SK-N-SH treated with all-trans-retinoic acid at 6 μM for 48 hours (cell line): ENCODE data around the gene WDR87.

Experiments used
- RARB ChIP-seq: fragments of 250-450 bp; sonication (Bioruptor Pico); IDR thresholded peaks from 2 replicates; pipeline ENCODE4 v1.8.0; 2021; ENCODE audit warnings: mild to moderate bottlenecking, moderate library complexity
- TOX ChIP-seq: fragments of 250-450 bp; sonication (Bioruptor Pico); IDR thresholded peaks from 2 replicates; pipeline ENCODE4 v1.8.0; 2021; ENCODE audit warnings: mild to moderate bottlenecking, moderate library complexity, borderline replicate concordance
- ZC3H10 ChIP-seq: fragments of 250-450 bp; sonication (Bioruptor Pico); IDR thresholded peaks from 2 replicates; pipeline ENCODE4 v1.5.1; 2021; ENCODE audit warnings: mild to moderate bottlenecking, moderate library complexity
- ZFP30 ChIP-seq: fragments of 450-650 bp; formaldehyde crosslinking; IDR thresholded peaks from 2 replicates; pipeline ENCODE4 v1.5.0; 2022; ENCODE audit warnings: mild to moderate bottlenecking, moderate library complexity
- TF ChIP-seq, protein P1 (sequence below): fragments of 250-450 bp; sonication (Bioruptor Pico); IDR thresholded peaks from 2 replicates; pipeline ENCODE4 v1.8.0; 2020; ENCODE audit warnings: mild to moderate bottlenecking, moderate library complexity, borderline replicate concordance
- TF ChIP-seq, protein P2 (sequence below): fragments of 250-450 bp; sonication (Bioruptor Pico); IDR thresholded peaks from 2 replicates; pipeline ENCODE4 v1.8.0; 2021; ENCODE audit warnings: low read depth, mild to moderate bottlenecking, moderate library complexity, borderline replicate concordance

DNA sequence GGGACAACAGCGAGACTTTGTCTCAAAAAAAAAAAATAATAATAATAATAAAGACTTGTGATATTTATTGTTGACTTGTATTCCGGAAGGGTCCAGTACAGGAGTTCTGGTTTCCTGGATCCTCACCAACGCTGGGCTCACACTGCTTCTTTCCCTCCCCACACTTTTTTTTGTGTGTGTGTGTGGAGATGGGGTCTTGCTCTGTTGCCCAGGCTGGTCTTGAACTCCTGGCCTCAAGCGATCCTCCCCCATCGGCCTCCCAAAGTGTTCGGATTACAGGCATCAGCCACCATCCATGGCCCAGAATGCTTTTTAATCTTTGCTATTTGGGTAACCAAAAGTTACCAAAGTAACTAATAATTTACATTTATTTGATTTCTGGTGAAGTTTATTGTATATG lies 39.7 kb upstream of the WDR87 start:
- TF ChIP-seq RARB (CRISPR knock-in tag) (no peak), ZC3H10 (CRISPR knock-in tag) (no peak), TOX (CRISPR knock-in tag) (no peak), ZFP30 (CRISPR knock-in tag) (no peak)
- TF ChIP-seq, protein P1, sequence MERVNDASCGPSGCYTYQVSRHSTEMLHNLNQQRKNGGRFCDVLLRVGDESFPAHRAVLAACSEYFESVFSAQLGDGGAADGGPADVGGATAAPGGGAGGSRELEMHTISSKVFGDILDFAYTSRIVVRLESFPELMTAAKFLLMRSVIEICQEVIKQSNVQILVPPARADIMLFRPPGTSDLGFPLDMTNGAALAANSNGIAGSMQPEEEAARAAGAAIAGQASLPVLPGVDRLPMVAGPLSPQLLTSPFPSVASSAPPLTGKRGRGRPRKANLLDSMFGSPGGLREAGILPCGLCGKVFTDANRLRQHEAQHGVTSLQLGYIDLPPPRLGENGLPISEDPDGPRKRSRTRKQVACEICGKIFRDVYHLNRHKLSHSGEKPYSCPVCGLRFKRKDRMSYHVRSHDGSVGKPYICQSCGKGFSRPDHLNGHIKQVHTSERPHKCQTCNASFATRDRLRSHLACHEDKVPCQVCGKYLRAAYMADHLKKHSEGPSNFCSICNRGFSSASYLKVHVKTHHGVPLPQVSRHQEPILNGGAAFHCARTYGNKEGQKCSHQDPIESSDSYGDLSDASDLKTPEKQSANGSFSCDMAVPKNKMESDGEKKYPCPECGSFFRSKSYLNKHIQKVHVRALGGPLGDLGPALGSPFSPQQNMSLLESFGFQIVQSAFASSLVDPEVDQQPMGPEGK (CRISPR knock-in tag), result no peak
- TF ChIP-seq, protein P2, sequence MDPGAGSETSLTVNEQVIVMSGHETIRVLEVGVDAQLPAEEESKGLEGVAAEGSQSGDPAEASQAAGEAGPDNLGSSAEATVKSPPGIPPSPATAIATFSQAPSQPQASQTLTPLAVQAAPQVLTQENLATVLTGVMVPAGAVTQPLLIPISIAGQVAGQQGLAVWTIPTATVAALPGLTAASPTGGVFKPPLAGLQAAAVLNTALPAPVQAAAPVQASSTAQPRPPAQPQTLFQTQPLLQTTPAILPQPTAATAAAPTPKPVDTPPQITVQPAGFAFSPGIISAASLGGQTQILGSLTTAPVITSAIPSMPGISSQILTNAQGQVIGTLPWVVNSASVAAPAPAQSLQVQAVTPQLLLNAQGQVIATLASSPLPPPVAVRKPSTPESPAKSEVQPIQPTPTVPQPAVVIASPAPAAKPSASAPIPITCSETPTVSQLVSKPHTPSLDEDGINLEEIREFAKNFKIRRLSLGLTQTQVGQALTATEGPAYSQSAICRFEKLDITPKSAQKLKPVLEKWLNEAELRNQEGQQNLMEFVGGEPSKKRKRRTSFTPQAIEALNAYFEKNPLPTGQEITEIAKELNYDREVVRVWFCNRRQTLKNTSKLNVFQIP (CRISPR knock-in tag), result no peak
